ENCODE measurements around the gene RPL15.
"Not testable (repeated sequence)": the region's sequence is repeated elsewhere in the genome, so short reads cannot be mapped to it uniquely, and the experiment has no call there.

RPL15 gene

GRCh38 chr3:23894254-23895061 lies 22.5 kb upstream of the RPL15 start:
- no peak for DNase-seq

GRCh38 chr3:23895181-23895580 lies 21.8 kb upstream of the RPL15 start:
- no peak for DNase-seq

- DNase-seq: no peak
Observed at GRCh38 chr3:23900744-23901143, 16.2 kb upstream of the RPL15 start.

- no peak for DNase-seq
Observed at GRCh38 chr3:23904545-23904944, 12.4 kb upstream of the RPL15 start.

- no peak for DNase-seq
Observed at GRCh38 chr3:23909341-23909740, 7.6 kb upstream of the RPL15 start.

GRCh38 chr3:23911397-23911796 lies 5.5 kb upstream of the RPL15 start:
- DNase-seq: no peak

- not testable (repeated sequence) for DNase-seq
Observed at GRCh38 chr3:23912335-23912734, 4.6 kb upstream of the RPL15 start.

- DNase-seq: no peak
Observed at GRCh38 chr3:23913182-23913581, 3.8 kb upstream of the RPL15 start.

GRCh38 chr3:23913873-23914743 lies 2.8 kb upstream of the RPL15 start:
- DNase-seq: no peak

- no peak for DNase-seq
Observed at GRCh38 chr3:23915537-23916108, 1.3 kb upstream of the RPL15 start.

- no peak for DNase-seq
Observed at GRCh38 chr3:23916152-23916885, 613 bp upstream of the RPL15 start.

- not testable (repeated sequence) for DNase-seq
Observed at GRCh38 chr3:23917679-23918303, 859 bp downstream of the RPL15 start.

- not testable (repeated sequence) for DNase-seq
Observed at GRCh38 chr3:23918331-23918730, 1.4 kb downstream of the RPL15 start.

GRCh38 chr3:23919628-23920027 lies 2.7 kb downstream of the RPL15 start:
- no peak for DNase-seq

GRCh38 chr3:23920151-23920655 lies 3.3 kb downstream of the RPL15 start:
- DNase-seq: no peak

GRCh38 chr3:23921052-23921511 lies 4.2 kb downstream of the RPL15 start:
- no peak for DNase-seq

- DNase-seq: no peak
Observed at GRCh38 chr3:23923786-23924185, 6.9 kb downstream of the RPL15 start.

GRCh38 chr3:23926246-23926645 lies 9.3 kb downstream of the RPL15 start:
- DNase-seq: no peak

GRCh38 chr3:23926736-23927135 lies 9.8 kb downstream of the RPL15 start:
- no peak for DNase-seq

GRCh38 chr3:23928524-23928923 lies 11.6 kb downstream of the RPL15 start:
- no peak for DNase-seq

- no peak for DNase-seq
Observed at GRCh38 chr3:23931597-23931996, 14.7 kb downstream of the RPL15 start.

- DNase-seq: no peak
Observed at GRCh38 chr3:23932571-23932970, 15.6 kb downstream of the RPL15 start.

Measured in CD4-positive, alpha-beta T cell treated with Interferon gamma for 1 hour (primary cell).